Fibroblast of lung (primary cell): Measurements from ENCODE around the gene PLAC1. TPM values are rescaled to one million over a fixed set of nuclear protein-coding genes. Genes with fewer than 3 reads are reported as not detected.
A peak's percentile ranks its signal among the peaks of the same experiment; 100 is the strongest.

Experiments
- DNase-seq, 2 donors: peaks; one replicate each; pipeline versions ENCODE4 v3.0.0 to v3.0.0-alpha.2; 2010; ENCODE audit warnings: low read depth in 2 of 2
- H2AFZ ChIP-seq: 2 replicates; pipeline ENCODE4 v1.5.1; 2012; ENCODE audit warnings: low read length, control low read depth, inconsistent platforms
- H3K27ac ChIP-seq: 2 replicates; pipeline ENCODE4 v1.5.1; 2011; ENCODE audit warnings: low read length, control low read depth; ENCODE audit not compliant: insufficient read depth
- H3K27me3 ChIP-seq: 2 replicates; pipeline ENCODE4 v1.5.1; 2011; ENCODE audit warnings: mild to moderate bottlenecking, low read length; ENCODE audit not compliant: control insufficient read depth, insufficient read depth
- H3K36me3 ChIP-seq: 2 replicates; pipeline ENCODE4 v1.5.1; 2011; ENCODE audit warnings: low read length; ENCODE audit not compliant: control insufficient read depth, insufficient read depth
- H3K4me1 ChIP-seq: 2 replicates; pipeline ENCODE4 v1.5.1; 2011; ENCODE audit warnings: low read length; ENCODE audit not compliant: control insufficient read depth, insufficient read depth; ENCODE audit errors: extremely low read depth
- H3K4me2 ChIP-seq: 2 replicates; pipeline ENCODE4 v1.5.1; 2011; ENCODE audit warnings: low read length, control low read depth; ENCODE audit not compliant: insufficient read depth; ENCODE audit errors: extremely low read depth
- H3K4me3 ChIP-seq, 4 experiments: fragments of 200-600 bp in 1 of 4; sonication (generic) in 1 of 4; replicated peaks in 1 of 4; 2 replicates each; pipeline ENCODE4 v1.5.1; 2011 to 2016; ENCODE audit warnings: low read length in 4 of 4, low read depth in 3 of 4, mild to moderate bottlenecking in 3 of 4, control low read depth in 2 of 4, inconsistent platforms in 1 of 4, mixed read lengths in 1 of 4; ENCODE audit not compliant: insufficient read depth in 1 of 4; ENCODE audit errors: control extremely low read depth in 1 of 4
- H3K79me2 ChIP-seq: 2 replicates; pipeline ENCODE4 v1.5.1; 2012; ENCODE audit warnings: mild to moderate bottlenecking, low read length, inconsistent platforms; ENCODE audit not compliant: control insufficient read depth, insufficient read depth
- H3K9ac ChIP-seq: 2 replicates; pipeline ENCODE4 v1.5.1; 2011; ENCODE audit warnings: mild to moderate bottlenecking, low read length, control low read depth; ENCODE audit not compliant: insufficient read depth
- H3K9me3 ChIP-seq: 2 replicates; pipeline ENCODE4 v1.5.1; 2012; ENCODE audit warnings: low read depth, low read length; ENCODE audit not compliant: control insufficient read depth, insufficient read depth
- H4K20me1 ChIP-seq: 2 replicates; pipeline ENCODE4 v1.5.1; 2011; ENCODE audit warnings: low read length; ENCODE audit not compliant: control insufficient read depth, insufficient read depth; ENCODE audit errors: extremely low read depth
- EZH2 ChIP-seq: IDR thresholded peaks from 2 replicates; pipeline ENCODE4 v1.5.1; 2012; ENCODE audit warnings: low read length, control low read depth, mild to moderate bottlenecking; ENCODE audit errors: missing control alignments
- polyA plus RNA-seq, 2 donors: library from polyadenylated mRNA; depleted of rRNA in 1 of 2; stranded (reverse) in 1 of 2; unstranded in 1 of 2; fragments of >200 nt; gene quantifications; 2 replicates each; pipeline ENCODE4 v1.2.1, GENCODE V29; 2011 to 2012; ENCODE audit warnings: missing spikeins in 1 of 2
- total RNA-seq: library from RNA; depleted of rRNA; stranded (reverse); fragments of >200 nt; gene quantifications from 2 replicates; pipeline ENCODE4 v1.2.1, GENCODE V29; 2014
- TF ChIP-seq, protein P1 (sequence below), 2 donors: IDR thresholded peaks in 1 of 2; conservative IDR thresholded peaks in 1 of 2; 1 replicate in 1 of 2; 2 replicates in 1 of 2; pipeline ENCODE4 v1.5.1; 2011 to 2012; ENCODE audit warnings: low read length in 2 of 2, control low read depth in 1 of 2, inconsistent platforms in 1 of 2, low read depth in 1 of 2, mild to moderate bottlenecking in 1 of 2

The PLAC1 gene
- total and polyA plus RNA-seq, 2 donors (not counting 1 experiment from before 2014, with no cell fraction given) = 0.17 to 0.22 TPM

DNA sequence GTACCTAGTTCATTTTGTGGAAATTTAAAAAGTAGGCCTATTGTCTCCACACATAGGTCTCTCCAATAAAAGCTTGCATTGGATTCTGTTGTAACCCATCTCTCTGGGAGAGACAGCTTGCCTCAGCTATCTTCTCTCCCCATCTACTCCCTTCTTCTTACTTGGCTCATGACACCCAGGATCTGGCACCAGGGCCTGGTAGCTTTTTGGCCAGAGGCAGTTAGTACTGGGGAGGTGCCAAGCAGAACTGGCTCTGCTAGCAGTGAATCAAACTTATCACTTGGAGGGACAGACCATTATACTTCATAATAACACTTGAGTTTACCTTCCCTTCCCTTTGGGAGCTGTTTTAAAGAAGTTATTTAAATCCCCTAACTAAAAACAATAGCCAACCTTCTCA, 31.8 kb downstream of the PLAC1 start:
- H3K9ac ChIP-seq = no peak overlapping the region
- no peaks in the 10 kb centered on the region for H3K9me3 ChIP-seq
- DNase-seq = no peak
- peaks cover 14% of the 10 kb centered on the region for H3K4me1 ChIP-seq
- H3K36me3 ChIP-seq = no peaks in the 10 kb centered on the region
- no peaks in the 10 kb centered on the region for H3K79me2 ChIP-seq
- H2AFZ ChIP-seq = no peak overlapping the region
- no peak overlapping the region for H3K27ac ChIP-seq
- no peak overlapping the region for H3K4me3 ChIP-seq
- H4K20me1 ChIP-seq = no peaks in the 10 kb centered on the region
- TF ChIP-seq EZH2 = no peak
- TF ChIP-seq, protein P1, sequence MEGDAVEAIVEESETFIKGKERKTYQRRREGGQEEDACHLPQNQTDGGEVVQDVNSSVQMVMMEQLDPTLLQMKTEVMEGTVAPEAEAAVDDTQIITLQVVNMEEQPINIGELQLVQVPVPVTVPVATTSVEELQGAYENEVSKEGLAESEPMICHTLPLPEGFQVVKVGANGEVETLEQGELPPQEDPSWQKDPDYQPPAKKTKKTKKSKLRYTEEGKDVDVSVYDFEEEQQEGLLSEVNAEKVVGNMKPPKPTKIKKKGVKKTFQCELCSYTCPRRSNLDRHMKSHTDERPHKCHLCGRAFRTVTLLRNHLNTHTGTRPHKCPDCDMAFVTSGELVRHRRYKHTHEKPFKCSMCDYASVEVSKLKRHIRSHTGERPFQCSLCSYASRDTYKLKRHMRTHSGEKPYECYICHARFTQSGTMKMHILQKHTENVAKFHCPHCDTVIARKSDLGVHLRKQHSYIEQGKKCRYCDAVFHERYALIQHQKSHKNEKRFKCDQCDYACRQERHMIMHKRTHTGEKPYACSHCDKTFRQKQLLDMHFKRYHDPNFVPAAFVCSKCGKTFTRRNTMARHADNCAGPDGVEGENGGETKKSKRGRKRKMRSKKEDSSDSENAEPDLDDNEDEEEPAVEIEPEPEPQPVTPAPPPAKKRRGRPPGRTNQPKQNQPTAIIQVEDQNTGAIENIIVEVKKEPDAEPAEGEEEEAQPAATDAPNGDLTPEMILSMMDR (conservative IDR thresholded peaks at IDR 0.05 in 1 of 2, IDR thresholded peaks at IDR 0.05 in 1 of 2; ENCODE audit: low read depth in 1 of 2, low read length in 2 of 2) = no peak
- H3K27me3 ChIP-seq = no peaks in the 10 kb centered on the region
- no peak overlapping the region for H3K4me2 ChIP-seq

DNA sequence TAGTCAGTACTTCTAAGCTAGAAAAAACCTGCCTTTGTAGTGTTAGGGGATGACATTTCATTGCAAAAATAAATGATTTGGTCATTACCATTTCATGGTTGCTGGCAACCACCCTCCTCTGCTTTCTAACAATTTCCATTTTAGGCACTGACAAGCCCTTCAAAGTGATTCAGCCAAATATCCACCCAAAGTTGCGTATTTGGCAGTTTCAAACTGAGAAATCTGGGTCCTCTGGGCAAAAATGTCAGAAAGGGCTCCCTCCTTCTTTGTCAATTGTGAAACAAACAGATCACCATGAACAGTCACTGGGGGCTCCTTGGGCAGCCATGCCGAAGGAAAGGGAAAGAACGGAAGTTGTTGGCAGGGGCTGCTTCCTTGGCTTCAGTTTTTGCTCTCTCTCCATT, 33.0 kb downstream of the PLAC1 start:
- no peaks in the 10 kb centered on the region for H3K9me3 ChIP-seq
- TF ChIP-seq EZH2 = no peak
- TF ChIP-seq, protein P1 (conservative IDR thresholded peaks at IDR 0.05 in 1 of 2, IDR thresholded peaks at IDR 0.05 in 1 of 2; ENCODE audit: low read depth in 1 of 2, low read length in 2 of 2) = no peak
- H3K36me3 ChIP-seq = no peaks in the 10 kb centered on the region
- H3K79me2 ChIP-seq = no peaks in the 10 kb centered on the region
- H3K9ac ChIP-seq = no peak overlapping the region
- no peak overlapping the region for H2AFZ ChIP-seq
- no peaks in the 10 kb centered on the region for H4K20me1 ChIP-seq
- peak; percentile 60 to 69 for DNase-seq
- no peaks in the 10 kb centered on the region for H3K27me3 ChIP-seq
- H3K27ac ChIP-seq = no peak overlapping the region
- H3K4me2 ChIP-seq = peak overlapping the region; percentile 44
- H3K4me3 ChIP-seq = no peak overlapping the region
- peaks cover 14% of the 10 kb centered on the region for H3K4me1 ChIP-seq

DNA sequence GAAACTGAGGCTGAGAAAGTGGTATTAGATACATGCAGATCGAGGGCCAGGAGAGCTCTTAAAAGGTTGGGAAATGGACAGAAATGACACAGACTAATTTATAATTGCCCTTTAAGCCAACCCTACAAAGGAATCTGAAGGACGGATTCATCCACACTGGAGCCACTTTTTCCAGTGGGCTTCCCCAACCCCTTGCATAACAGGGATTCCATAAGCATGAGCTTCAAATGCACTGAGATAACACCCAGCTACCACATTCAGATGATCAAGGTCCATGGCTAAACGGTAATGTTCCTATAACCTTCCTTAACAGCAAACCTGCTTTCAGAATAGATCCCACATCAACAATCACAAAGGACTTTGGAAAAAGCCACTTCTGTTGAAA, 34.2 kb downstream of the PLAC1 start:
- Histone ChIP-seq H3K36me3 (no peaks in the 10 kb centered on the region), H2AFZ (no peak overlapping the region), H3K4me2 (no peak overlapping the region), H3K4me1 (peaks cover 14% of the 10 kb centered on the region), H3K9me3 (no peaks in the 10 kb centered on the region), H3K27ac (no peak overlapping the region), H4K20me1 (no peaks in the 10 kb centered on the region), H3K4me3 (no peak overlapping the region), H3K79me2 (no peaks in the 10 kb centered on the region), H3K9ac (no peak overlapping the region), H3K27me3 (no peaks in the 10 kb centered on the region)
- peak in 1 of 2 donors; percentile 71 for DNase-seq
- no peak for TF ChIP-seq EZH2
- TF ChIP-seq, protein P1 (conservative IDR thresholded peaks at IDR 0.05 in 1 of 2, IDR thresholded peaks at IDR 0.05 in 1 of 2; ENCODE audit: low read depth in 1 of 2, low read length in 2 of 2) = no peak
